ENCODE measurements around the gene MORN3.

DNA sequence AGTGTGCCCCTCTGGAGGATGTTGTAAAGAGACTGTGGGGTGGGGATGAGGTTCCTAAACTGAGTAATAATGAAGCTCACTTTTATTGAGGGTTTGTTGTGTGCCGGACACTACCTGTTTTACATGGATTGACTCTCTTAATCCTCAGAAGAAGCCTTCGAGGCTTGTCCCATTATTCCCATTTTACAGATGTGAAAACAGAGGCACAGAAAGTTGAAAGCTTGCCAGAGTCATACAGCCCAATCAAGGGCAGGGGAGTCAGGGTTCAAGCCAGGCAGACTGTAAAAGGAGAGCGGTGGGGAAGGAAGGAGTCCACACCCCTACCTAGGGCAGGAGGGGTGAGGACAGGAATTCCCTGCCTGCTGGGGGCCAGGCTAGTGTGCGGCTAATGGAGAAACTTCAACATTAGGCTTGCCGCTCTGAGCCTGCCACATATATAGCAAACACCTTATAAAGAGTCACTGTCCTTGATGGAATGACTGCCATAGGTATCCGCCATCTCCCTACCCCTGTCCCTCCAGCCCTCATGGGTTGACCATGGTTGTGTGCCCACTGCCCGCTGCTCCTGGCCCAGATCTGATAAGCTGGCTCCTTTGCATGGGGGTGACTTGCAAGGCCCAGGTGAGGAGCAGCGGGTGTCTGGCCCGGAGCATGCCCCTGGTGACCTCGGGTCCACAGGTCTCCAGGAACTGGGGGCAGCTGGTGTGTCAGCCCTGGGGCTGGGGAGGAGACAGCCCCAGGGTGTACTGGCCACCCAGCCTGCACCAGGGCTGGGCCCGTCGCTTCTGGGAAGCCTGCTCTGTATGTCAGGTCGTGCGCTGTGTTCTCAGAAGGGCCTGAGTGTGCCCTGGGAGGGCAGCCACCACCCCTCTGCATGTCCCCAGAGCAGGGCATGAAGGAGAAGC lies 30.9 kb downstream of the MORN3 start:
- TF ChIP-seq POLR2A (IDR thresholded peaks at IDR 0.05), result no peak
- TF ChIP-seq, protein P1, sequence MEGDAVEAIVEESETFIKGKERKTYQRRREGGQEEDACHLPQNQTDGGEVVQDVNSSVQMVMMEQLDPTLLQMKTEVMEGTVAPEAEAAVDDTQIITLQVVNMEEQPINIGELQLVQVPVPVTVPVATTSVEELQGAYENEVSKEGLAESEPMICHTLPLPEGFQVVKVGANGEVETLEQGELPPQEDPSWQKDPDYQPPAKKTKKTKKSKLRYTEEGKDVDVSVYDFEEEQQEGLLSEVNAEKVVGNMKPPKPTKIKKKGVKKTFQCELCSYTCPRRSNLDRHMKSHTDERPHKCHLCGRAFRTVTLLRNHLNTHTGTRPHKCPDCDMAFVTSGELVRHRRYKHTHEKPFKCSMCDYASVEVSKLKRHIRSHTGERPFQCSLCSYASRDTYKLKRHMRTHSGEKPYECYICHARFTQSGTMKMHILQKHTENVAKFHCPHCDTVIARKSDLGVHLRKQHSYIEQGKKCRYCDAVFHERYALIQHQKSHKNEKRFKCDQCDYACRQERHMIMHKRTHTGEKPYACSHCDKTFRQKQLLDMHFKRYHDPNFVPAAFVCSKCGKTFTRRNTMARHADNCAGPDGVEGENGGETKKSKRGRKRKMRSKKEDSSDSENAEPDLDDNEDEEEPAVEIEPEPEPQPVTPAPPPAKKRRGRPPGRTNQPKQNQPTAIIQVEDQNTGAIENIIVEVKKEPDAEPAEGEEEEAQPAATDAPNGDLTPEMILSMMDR (IDR thresholded peaks at IDR 0.05), result no peak

Data from testis (tissue), 2 donors.